Nephron (organoid): ENCODE results near the gene HSPB8.
A peak's percentile ranks its signal among the peaks of the same experiment; 100 is the strongest.

Source experiments
- H3K27ac Mint-ChIP-seq, 3 experiments: 2 replicates each; pipeline ENCODE4 v1.8.0; 2020; ENCODE audit warnings: mixed read lengths in 3 of 3, mild to moderate bottlenecking in 2 of 3, moderate library complexity in 1 of 3
- H3K27me3 Mint-ChIP-seq: 2 replicates; pipeline ENCODE4 v1.8.0; 2021; ENCODE audit warnings: low read depth, mild to moderate bottlenecking, moderate library complexity, mixed read lengths
- H3K36me3 Mint-ChIP-seq: 2 replicates; pipeline ENCODE4 v1.8.0; 2020; ENCODE audit warnings: low read depth, mixed read lengths
- H3K4me1 Mint-ChIP-seq: 2 replicates; pipeline ENCODE4 v1.8.0; 2020; ENCODE audit warnings: mixed read lengths
- H3K4me3 Mint-ChIP-seq, 3 experiments: 2 replicates each; pipeline ENCODE4 v1.8.0; 2020; ENCODE audit warnings: mild to moderate bottlenecking in 3 of 3, mixed read lengths in 3 of 3, moderate library complexity in 2 of 3
- H3K9me3 Mint-ChIP-seq: 2 replicates; pipeline ENCODE4 v1.8.0; 2020; ENCODE audit warnings: mixed read lengths
- CTCF ChIP-seq, 3 experiments: fragments of 200-600 bp; sonication (generic); IDR thresholded peaks; one replicate each; pipeline ENCODE4 v1.5.0; 2021; ENCODE audit warnings: antibody characterized with exemption in 3 of 3; ENCODE audit not compliant: unreplicated experiment in 3 of 3

The HSPB8 gene

DNA sequence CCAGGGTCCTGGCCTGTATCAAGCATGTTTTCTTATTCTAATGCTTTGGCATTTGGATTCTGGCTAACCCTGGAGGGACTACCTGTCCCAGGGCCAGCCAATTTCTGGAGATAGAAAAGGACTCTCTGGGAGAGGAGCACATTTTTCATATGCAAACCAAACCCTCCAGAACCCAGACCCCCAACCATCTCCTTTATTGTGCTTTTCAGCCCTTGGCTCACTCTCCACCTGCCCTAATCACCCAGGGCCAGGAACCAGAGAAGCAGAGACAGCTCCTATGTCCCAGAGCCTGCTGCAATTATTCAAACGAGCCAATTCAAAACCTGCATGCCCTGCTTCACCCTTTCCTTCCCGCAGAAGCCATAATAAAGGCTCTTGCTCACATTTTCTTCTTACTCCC lies 23.8 kb downstream of the HSPB8 start:
- Mint-ChIP-seq H3K4me1 (peaks cover 21% of the 10 kb centered on the region), H3K36me3 (no peaks in the 10 kb centered on the region), H3K27ac (no peak overlapping the region), H3K4me3 (no peak overlapping the region), H3K9me3 (no peaks in the 10 kb centered on the region), H3K27me3 (peaks cover 5% of the 10 kb centered on the region)
- TF ChIP-seq CTCF (IDR thresholded peaks at IDR 0.05; ENCODE audit: unreplicated experiment in 3 of 3): no peak

DNA sequence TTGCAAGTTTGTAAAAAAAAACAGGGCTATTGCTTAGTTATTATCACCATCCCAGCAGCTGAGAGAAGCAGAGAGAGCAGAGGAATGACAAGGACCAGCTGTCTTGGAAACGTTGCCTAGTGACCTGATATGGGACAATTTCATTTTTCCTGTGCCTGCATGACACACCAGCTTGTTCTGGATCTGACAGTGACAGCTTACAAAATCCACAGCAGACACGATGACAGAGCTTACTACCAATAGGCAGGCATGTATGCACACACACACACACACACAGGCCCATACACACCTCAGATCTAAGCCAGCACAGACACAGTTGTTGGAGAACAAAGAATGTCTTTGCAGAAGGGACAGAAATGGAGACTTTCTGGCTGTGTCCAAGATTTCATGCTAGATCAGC lies 25.4 kb downstream of the HSPB8 start:
- Mint-ChIP-seq H3K27me3 (peaks cover 9% of the 10 kb centered on the region), H3K9me3 (no peaks in the 10 kb centered on the region), H3K4me3 (no peak overlapping the region), H3K4me1 (peaks cover 28% of the 10 kb centered on the region), H3K27ac (peak overlapping the region; percentile 23 to 85 (median 82)), H3K36me3 (no peaks in the 10 kb centered on the region)
- TF ChIP-seq CTCF (IDR thresholded peaks at IDR 0.05; ENCODE audit: unreplicated experiment in 3 of 3): no peak

- Mint-ChIP-seq H3K4me3 (no peak overlapping the region), H3K36me3 (no peaks in the 10 kb centered on the region), H3K27ac (peak overlapping the region; percentile 23 to 85 (median 82)), H3K9me3 (no peaks in the 10 kb centered on the region), H3K4me1 (peaks cover 28% of the 10 kb centered on the region), H3K27me3 (peaks cover 12% of the 10 kb centered on the region)
- no peak for TF ChIP-seq CTCF (IDR thresholded peaks at IDR 0.05; ENCODE audit: unreplicated experiment in 3 of 3)
These were observed 26.0 kb downstream of the HSPB8 start for GRCh38 chr12:119204671-119205285.

DNA sequence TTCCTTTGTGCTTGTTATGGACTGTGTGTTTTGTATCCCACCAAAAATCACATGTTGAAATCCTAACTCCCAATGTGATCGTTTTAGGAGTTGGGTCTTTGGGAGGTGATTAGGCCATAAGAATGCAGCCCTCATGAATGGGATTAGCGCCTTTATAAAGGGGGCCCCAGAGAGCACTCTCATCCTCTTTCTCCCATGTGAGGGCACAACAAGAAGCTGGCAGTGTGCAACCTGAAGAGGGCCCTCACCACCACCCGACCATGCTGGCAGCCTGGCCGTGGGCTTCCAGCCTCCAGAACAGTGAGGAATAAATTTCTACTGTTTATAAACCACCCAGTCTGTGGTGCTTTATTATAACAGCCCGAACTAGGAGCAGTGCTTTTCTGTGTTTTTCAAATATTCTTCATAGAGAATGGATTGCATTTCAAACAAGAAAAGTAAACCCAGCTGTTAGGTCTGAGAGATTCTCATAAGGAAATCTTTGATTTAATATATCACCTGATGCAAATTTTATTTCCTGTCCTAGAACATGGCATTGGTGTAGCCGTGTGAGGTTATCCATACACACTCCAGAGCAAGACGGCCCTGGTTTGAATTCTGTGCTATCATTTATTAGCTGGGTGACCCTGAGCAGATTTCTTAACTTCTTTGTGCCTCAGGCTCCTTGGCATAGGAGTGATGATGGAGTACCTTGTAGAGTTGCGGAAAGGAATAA lies 27.8 kb downstream of the HSPB8 start:
- peaks cover 12% of the 10 kb centered on the region for H3K27me3 Mint-ChIP-seq
- H3K9me3 Mint-ChIP-seq: no peaks in the 10 kb centered on the region
- H3K4me3 Mint-ChIP-seq: no peak overlapping the region
- no peaks in the 10 kb centered on the region for H3K36me3 Mint-ChIP-seq
- peaks cover 28% of the 10 kb centered on the region for H3K4me1 Mint-ChIP-seq
- TF ChIP-seq CTCF (IDR thresholded peaks at IDR 0.05; ENCODE audit: unreplicated experiment in 3 of 3): no peak
- H3K27ac Mint-ChIP-seq: no peak overlapping the region

- Mint-ChIP-seq H3K4me1 (peaks cover 28% of the 10 kb centered on the region), H3K27me3 (peaks cover 12% of the 10 kb centered on the region), H3K27ac (no peak overlapping the region), H3K4me3 (no peak overlapping the region), H3K36me3 (no peaks in the 10 kb centered on the region), H3K9me3 (no peaks in the 10 kb centered on the region)
- no peak for TF ChIP-seq CTCF (IDR thresholded peaks at IDR 0.05; ENCODE audit: unreplicated experiment in 3 of 3)
These were observed 28.4 kb downstream of the HSPB8 start for GRCh38 chr12:119207063-119207560.
